ENCODE measurements around the gene ATP8A2.

ATP8A2 gene

DNA sequence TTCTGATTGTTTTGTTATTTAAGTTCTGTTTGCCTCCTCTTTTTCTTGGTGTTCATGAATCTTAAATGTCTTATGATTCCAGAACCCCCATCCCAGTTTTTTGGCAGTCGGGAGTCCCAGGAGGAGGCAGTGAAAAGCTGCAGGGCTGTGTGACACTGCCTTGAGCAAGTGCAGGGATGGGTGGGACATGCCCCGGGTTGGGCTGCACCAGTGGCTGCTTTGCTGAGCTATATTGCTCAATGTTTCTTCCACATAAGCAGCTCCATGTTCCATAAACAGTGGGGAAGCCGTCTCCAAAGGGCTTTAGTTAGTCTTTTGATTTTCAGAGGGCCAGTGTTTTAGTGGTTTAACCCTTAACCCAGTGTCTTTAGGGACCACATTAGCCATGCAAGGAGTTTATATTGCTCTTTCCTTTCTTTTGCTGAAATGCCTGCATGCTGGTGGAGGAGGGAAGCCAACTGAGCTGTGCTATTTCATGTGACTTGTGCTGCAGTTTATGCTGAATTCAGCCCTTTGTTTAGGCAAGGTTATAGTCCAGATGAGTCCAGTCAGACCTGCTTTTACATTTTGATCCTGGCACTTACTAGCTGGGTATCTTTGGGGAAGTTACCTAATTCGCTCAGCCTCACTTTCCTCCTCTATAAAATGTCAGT is 13.1 kb downstream of the ATP8A2 start:
- no peak for DNase-seq (ENCODE audit: low spot score)

DNA sequence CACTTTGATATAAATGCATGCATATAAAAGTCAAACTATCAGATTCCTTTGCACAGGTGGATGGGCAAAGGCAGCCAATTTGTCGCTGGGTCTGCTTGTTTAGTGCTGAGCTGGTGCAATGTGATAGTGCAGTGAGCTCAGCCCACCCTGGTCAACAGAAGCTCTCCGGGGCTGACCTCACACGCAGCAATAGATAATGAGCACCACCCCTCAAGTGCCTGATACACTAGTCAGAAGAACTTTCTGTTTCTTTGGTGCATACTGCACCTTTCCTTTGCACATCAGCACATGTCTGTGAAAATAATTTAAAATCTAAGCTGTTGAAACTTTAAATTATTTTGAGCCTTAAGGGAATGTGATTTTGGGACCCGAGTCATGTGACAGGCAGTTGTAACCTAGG is 20.2 kb downstream of the ATP8A2 start:
- no peak for DNase-seq (ENCODE audit: low spot score)

DNA sequence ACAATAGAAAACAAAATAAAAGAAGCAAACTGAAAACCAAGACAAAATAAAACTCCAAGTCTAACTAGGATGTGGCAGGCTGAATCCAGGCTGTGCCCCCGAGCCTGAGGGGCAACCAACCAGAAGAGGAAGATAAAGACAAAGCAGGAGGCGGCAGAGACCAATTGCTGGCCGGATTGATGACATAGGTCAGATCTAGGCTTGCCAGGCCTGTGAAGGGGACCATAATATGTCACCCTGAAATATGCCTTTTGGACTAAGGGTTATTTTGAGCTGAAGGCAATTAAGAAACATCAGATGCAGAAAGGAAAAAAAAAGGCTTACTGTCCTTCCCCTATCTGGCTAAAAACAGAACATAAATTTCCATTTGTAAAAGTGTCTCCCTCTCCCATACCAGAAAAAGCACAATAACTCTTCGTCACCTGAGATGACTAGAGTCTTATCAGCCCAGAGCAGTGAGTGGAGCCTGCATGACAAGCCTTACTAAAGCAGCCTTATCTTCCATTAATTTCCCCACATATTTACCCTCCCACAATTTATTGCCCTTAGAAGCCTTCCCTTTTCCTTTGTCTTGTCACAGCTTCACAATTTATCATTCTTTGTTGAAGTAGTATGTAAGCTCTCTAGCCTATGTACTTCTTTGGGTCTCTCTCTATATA is 22.8 kb downstream of the ATP8A2 start:
- no peak for DNase-seq (ENCODE audit: low spot score)

- DNase-seq (ENCODE audit: low spot score): no peak
Measured at GRCh38 chr13:25397763-25398162, 26.0 kb downstream of the ATP8A2 start.

DNA sequence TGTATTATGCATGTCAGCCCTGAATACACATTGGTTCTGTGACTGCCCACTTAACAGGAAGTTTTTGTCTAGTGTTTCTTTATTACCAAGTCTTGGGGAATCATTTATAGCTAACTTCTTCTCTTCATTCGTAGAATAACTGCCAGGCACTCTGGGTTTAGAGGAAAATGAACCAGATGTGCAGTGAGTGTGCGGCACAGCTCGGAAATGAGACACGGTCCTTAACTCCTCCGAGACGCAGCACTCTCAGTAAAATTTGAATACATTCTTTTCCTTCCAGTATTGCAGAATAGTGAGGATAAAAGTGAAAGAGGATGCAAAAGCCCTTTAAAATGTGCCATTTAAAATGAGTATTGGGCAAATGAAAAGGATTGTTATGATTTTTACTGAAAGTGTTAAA is 29.2 kb downstream of the ATP8A2 start:
- no peak for DNase-seq (ENCODE audit: low spot score)

DNA sequence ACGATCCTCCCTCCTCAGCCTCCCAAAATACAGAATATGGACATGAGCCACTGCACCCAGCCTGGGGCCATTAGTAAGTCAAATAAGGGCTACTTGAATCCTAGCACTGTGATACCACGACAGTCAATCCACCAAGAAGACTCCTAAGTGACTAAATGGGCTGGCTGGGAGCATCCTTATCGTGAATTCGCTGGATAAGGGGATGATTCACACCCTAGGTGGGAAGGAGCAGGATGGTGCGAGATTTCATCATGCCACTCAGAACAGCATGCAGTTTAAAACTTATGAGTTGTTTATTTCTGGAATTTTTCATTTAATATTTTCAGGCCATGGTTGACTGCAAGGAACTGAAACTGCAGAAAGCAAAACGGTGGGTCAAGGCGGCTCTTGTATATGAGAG is 30.2 kb downstream of the ATP8A2 start:
- DNase-seq (ENCODE audit: low spot score): no peak

DNA sequence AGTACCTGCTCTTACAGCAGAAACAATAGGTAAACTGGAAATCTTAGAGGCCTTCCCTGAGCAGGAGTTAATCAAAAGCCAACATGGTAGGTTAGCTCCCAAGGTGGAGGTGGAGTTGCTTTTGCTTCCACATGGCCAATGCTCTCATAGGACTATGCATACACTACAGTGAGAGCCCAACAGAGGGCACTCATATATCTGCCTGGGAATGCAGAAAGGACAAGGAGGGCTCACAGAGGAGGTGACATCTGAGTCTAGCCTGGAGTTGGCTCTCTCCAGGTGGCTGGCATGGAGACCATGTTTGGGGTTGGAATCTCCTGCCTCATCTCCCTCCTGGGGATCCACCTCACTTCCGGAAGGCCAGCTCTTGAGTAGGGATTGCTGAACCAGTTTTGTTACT is 34.6 kb downstream of the ATP8A2 start:
- DNase-seq (ENCODE audit: low spot score): no peak

DNA sequence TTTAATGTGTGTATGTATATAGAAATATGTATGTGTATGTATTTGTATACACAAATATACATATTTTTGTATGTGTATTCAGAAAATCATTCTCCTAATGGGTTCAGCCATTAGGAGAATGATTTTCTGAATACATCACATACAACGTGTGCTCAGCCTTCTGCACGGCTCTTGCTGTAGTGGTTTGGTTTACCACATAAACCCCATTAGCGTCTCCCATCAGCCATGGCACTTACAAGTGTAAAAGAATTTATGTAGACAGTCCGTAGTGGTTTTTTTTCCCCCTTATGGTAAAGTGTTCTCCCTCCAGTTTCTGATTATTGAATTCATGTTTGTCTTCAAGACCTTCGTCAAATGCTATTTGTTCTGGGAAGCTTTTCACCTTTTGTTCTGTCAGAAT is 38.2 kb downstream of the ATP8A2 start:
- DNase-seq (ENCODE audit: low spot score): no peak

DNA sequence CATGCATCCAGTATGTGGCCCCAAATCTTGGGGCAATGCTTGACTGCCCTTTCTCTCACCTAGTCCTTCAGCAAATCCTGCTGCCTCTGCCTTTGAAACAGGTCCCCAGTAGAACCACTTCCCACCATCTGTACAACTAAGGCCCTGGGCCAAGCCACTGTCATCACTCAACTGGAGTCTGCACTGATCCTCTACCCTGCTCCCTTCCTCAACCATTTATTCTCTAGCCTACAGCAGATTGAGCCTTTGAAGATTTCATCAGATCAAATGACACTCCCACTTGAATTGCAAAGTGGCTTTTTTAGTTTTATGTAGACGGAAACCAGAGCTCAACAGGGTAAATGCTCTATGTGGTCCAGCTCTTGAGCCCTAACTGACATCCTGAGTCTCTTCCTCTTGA is 43.5 kb downstream of the ATP8A2 start:
- DNase-seq (ENCODE audit: low spot score): no peak

- DNase-seq (ENCODE audit: low spot score): no peak
Measured at GRCh38 chr13:25417535-25417934, 45.8 kb downstream of the ATP8A2 start.

DNA sequence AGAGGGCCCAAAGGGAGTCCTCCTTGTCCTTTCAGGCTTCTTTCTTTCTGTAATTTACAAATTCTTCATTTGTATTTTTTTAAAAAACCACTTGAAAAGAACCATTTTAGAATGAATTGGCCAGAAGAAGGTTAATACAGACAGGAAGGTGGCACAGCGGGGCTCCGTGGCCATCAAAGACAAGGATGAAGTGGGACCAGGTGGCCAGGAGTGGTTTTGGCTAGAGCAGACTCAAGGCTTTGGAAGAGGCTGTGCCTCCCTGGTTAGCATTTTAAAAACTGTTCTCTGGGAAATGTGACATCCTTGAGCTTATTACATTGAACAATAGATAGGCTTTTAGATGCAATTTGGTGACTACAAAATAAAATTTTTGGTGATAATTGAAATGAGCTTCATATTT is 48.4 kb downstream of the ATP8A2 start:
- DNase-seq (ENCODE audit: low spot score): no peak

DNA sequence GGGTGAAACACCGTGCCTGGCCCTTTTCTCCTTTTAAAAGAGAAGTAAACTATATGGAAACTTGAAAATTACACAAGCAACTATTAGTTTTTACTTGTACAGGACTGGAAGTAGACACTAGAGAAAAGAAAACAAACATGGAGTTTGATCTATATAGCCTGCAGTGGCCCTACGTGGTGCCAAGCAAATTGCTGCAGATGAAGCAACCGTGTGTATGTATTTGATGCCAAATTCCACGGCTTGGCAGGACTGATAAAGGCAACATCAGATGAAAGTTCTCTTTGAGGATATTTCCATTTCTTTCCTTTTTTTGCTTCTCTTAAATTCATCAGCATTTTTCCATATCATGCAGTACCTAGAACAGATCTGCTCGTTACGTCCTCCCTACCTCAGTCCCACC is 49.8 kb downstream of the ATP8A2 start:
- DNase-seq (ENCODE audit: low spot score): no peak

GRCh38 chr13:25422153-25422552 is 50.4 kb downstream of the ATP8A2 start:
- DNase-seq (ENCODE audit: low spot score): no peak

GRCh38 chr13:25423831-25424230 is 52.1 kb downstream of the ATP8A2 start:
- DNase-seq (ENCODE audit: low spot score): no peak

- DNase-seq (ENCODE audit: low spot score): no peak
Measured at GRCh38 chr13:25429466-25429865, 57.7 kb downstream of the ATP8A2 start.

DNA sequence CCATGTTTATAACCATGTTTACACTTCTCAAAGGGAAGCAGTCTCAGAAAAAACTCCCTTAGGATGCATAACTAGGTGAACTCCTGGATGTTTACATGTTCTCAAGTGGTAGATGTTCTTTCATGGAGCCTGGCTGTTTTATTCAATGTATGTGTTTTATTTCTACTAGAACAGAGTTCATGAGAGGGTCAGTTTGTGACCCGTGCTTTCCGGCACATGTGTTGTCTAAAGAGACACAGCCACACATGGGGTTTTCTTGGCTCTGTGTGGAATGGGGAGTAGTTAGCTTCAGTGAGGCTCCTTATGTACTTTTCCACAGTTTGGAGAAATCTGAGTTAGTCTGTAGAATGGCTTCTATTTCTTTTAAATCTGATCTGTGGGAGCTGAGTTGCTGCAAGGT is 60.9 kb downstream of the ATP8A2 start:
- no peak for DNase-seq (ENCODE audit: low spot score)

GRCh38 chr13:25440061-25440460 is 68.3 kb downstream of the ATP8A2 start:
- no peak for DNase-seq (ENCODE audit: low spot score)

DNA sequence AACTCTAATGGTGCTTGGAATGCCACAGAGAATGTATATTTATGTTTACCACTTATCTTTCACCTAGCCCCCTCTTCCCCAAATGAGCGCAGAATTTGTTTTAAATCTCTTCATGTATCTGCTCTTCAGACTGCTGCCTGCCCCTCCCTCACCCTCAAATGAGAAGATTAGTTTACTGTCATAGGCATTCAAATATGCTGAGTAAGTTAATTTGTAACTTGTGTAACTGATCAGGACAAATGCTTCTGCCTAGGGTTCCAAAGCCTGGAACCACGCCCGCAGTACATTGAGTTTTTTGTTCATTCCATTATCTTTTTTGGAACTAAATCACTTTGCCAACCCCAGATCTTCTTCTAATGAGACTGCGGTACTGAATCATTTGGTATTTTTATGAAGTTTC is 74.5 kb downstream of the ATP8A2 start:
- no peak for DNase-seq (ENCODE audit: low spot score)

DNA sequence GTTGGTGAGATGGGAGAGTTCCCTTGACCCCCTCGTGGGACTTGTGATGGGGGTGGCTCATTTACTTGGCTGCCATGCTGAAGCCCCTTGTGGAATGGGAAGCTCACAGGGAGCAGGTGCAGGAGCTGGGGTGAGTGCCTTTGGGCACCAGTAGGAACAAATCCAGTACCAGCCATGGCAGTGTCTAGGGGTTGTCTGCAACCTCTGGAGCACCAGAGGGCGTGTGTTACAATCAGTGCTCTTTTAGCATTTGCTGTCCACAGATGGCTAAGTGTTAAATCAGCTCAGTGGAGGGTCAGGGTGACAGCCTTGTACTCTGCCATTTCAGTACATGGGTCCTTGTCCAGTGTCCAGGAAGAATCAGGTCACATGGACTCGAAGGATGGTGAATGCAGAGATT is 75.6 kb downstream of the ATP8A2 start:
- no peak for DNase-seq (ENCODE audit: low spot score)

- DNase-seq (ENCODE audit: low spot score): no peak
Measured at GRCh38 chr13:25453850-25454365, 82.1 kb downstream of the ATP8A2 start.

- no peak for DNase-seq (ENCODE audit: low spot score)
Measured at GRCh38 chr13:25455146-25455545, 83.4 kb downstream of the ATP8A2 start.

DNA sequence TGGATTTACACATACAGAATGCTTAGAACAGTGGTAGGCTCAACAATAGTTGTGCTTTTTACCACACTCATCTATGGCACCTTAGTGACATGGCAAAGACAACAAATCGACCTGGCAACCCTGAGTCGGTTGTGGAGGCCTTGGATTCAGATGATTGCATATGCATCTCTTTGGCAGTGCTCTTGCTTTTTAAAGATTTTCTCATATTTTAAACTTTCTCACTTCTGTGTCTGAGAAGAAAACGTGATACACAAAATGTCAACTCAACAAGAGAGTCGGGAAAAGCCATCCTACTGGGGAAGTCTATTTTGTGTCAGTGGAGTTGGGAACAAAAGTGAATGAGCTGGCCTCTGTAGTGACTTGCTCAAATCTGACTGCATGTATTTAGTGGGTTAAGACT is 85.8 kb downstream of the ATP8A2 start:
- DNase-seq (ENCODE audit: low spot score): no peak

- no peak for DNase-seq (ENCODE audit: low spot score)
Measured at GRCh38 chr13:25462301-25463125, 90.7 kb downstream of the ATP8A2 start.
